Mucosa of rectum (tissue), 2 donors: ENCODE results near the gene SERINC1.
"Not testable (repeated sequence)": the region's sequence is repeated elsewhere in the genome, so short reads cannot be mapped to it uniquely, and the experiment has no call there.

Source experiments
- H3K27ac ChIP-seq, 2 donors: one replicate each; pipeline ENCODE4 v1.7.0; 2013; ENCODE audit warnings: inconsistent platforms in 2 of 2, low read depth in 2 of 2, low read length in 2 of 2
- H3K27me3 ChIP-seq, 2 donors: one replicate each; pipeline ENCODE4 v1.7.0; 2013; ENCODE audit warnings: low read length in 2 of 2; ENCODE audit not compliant: control insufficient read depth in 2 of 2, insufficient read depth in 2 of 2
- H3K36me3 ChIP-seq, 2 donors: one replicate each; pipeline ENCODE4 v1.7.0; 2013; ENCODE audit warnings: low read length in 2 of 2; ENCODE audit not compliant: control insufficient read depth in 2 of 2, insufficient read depth in 2 of 2
- H3K4me1 ChIP-seq, 2 donors: one replicate each; pipeline ENCODE4 v1.7.0; 2013; ENCODE audit warnings: low read length in 2 of 2, mild to moderate bottlenecking in 1 of 2; ENCODE audit not compliant: control insufficient read depth in 2 of 2, insufficient read depth in 2 of 2
- H3K4me3 ChIP-seq, 2 donors: one replicate each; pipeline ENCODE4 v1.7.0; 2013; ENCODE audit warnings: low read length in 2 of 2
- H3K9ac ChIP-seq, 2 donors: one replicate each; pipeline ENCODE4 v1.7.0; 2013; ENCODE audit warnings: low read length in 2 of 2, low read depth in 1 of 2, mild to moderate bottlenecking in 1 of 2
- H3K9me3 ChIP-seq, 2 donors: one replicate each; pipeline ENCODE4 v1.7.0; 2013; ENCODE audit warnings: low read length in 2 of 2; ENCODE audit not compliant: control insufficient read depth in 2 of 2
- donor health status: healthy.
- donor health status: Normal muscosa, but diverticular disease.

Gene SERINC1

DNA sequence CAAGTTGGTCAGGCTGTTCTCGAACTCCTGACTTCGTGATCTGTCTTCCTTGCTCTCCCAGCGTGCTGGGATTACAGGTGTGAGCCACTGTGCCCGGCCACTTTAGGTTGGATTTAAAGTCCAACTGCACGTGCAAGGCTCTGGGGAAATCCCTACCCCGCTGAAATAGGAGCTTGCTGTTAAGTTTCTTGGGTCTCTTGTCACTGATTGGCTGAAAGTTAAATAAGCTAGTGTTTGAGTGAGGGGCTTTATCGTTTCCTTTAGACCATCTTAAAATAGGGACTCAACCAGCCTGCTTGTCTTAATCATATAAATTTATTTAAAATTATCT is 11.1 kb upstream of the SERINC1 start:
- no peaks in the 10 kb centered on the region for H3K9me3 ChIP-seq
- H3K4me3 ChIP-seq = no peak overlapping the region
- no peaks in the 10 kb centered on the region for H3K36me3 ChIP-seq
- no peak overlapping the region for H3K27ac ChIP-seq
- H3K4me1 ChIP-seq = no peaks in the 10 kb centered on the region
- no peaks in the 10 kb centered on the region for H3K27me3 ChIP-seq
- H3K9ac ChIP-seq = no peak overlapping the region

DNA sequence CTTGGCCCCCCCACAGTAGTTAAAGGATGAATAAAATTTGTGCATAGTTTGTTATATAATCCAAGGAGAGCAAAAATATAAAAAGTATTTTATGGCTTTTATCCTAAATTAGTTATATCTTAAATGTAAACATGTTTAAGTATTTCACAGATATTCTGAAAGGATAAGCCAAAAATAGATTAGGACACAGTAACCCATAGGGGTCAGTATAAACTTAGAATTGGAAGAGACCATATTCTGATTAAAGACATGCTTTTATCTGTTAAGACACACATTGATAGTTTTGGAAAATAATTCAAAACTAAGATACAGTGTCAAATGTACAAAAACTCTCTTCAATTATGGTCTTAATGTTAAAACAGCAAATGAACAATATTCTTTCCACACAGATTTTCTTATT is 4.5 kb upstream of the SERINC1 start:
- Histone ChIP-seq H3K4me1 (no peaks in the 10 kb centered on the region), H3K27ac (no peak overlapping the region), H3K9me3 (no peaks in the 10 kb centered on the region), H3K36me3 (no peaks in the 10 kb centered on the region), H3K9ac (no peak overlapping the region), H3K4me3 (no peak overlapping the region), H3K27me3 (no peaks in the 10 kb centered on the region)

DNA sequence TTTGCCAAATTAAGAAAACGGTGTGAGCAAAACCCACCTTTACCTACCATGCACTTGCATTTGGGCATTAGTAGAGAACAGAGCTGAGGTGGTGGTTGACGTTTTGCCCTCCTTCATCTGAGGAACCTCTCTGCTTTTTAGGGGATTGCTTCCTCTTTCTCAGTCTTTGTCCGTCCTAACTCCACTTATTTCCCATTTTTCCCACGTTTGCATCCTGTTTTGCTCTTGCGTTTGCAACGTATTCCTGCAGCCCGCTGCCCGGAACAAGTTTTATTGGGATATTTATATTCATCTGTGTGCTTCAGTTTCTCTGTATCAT is 374 bp upstream of the SERINC1 start:
- Histone ChIP-seq H3K9ac (peak overlapping the region; percentile 97 to 99), H3K27me3 (no peaks in the 10 kb centered on the region), H3K9me3 (no peaks in the 10 kb centered on the region), H3K4me3 (peak overlapping the region; percentile 100), H3K4me1 (peaks cover 0 to 7% of the 10 kb centered on the region in 2 donors), H3K27ac (peak overlapping the region; percentile 97 to 98), H3K36me3 (no peaks in the 10 kb centered on the region)

DNA sequence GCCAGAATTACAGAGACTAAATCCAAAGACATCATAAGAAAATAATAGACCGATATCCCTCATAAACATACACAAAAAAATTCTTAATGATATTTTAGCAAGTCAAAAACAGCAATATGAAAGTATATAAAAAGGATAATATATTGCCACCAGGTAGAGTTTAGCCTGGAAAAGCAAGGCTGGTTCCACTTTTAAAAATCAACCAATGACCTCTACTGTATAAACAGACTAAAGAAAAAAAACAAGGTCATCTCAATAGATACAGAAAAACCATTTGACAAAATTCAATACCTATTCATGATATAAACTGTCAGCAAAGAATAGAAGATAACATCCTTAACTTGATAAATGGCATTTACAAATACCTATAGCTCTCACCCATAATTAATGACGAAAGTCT is 9.7 kb downstream of the SERINC1 start:
- no peak overlapping the region for H3K4me3 ChIP-seq

DNA sequence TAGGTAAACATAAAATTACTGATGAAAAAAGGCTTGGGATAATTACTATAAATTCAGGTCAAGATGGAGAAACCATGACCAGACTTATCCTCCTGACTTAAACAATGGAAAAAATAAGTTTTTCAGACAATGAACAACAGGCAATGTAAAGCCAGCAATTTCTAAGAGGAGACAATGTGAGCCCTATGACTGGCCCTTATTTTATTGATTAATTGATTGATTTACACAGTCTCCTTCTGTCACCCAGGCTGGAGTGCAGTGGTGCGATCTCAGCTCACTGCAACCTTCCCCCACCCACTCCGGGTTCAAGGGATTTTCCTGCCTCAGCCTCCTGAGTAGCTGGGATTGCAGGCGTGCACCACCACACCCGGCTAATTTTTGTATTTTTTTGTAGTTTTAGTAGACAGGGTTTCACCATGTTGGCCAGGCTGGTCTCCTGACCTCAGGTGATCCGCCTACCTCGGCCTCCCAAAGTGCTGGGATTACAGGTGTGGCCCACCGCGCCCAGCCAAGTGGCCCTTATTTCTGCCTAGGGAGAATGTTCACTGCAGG is 11.7 kb downstream of the SERINC1 start:
- H3K27ac ChIP-seq, H3K27me3 ChIP-seq, H3K4me3 ChIP-seq, H3K9ac ChIP-seq, H3K4me1 ChIP-seq, H3K9me3 ChIP-seq: not testable (repeated sequence)
- H3K36me3 ChIP-seq = peaks cover 23% of the 10 kb centered on the region in 2 donors

More for the DNA sequence above, 9.7 kb downstream of the SERINC1 start:
- peaks cover 11 to 15% of the 10 kb centered on the region in 2 donors for H3K36me3 ChIP-seq
- H3K27me3 ChIP-seq = no peaks in the 10 kb centered on the region
- H3K4me1 ChIP-seq = peaks cover 0 to 10% of the 10 kb centered on the region in 2 donors
- no peaks in the 10 kb centered on the region for H3K9me3 ChIP-seq
- no peak overlapping the region for H3K27ac ChIP-seq
- no peak overlapping the region for H3K9ac ChIP-seq

DNA sequence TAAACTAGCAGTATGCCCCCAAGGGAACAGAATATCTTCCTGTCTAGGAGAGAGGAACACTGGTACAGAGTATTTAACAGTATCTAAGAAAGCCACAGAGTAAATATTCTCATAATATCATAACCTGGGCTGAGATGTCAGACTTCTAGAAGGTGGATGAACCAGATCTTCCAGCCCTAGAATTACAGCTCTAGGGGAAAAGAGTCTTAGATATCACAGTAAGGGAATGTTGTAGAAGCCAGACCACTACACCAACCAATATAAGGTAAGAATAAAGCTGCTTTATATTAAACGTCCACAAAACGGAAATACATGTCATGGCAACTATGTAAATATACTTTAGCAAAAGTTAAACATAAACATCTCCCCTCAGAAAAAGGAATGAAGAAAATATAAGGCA is 12.4 kb downstream of the SERINC1 start:
- Histone ChIP-seq H3K4me1 (peaks cover 0 to 10% of the 10 kb centered on the region in 2 donors), H3K9me3 (no peaks in the 10 kb centered on the region), H3K9ac (no peak overlapping the region), H3K36me3 (peaks cover 27 to 30% of the 10 kb centered on the region in 2 donors), H3K27me3 (no peaks in the 10 kb centered on the region), H3K27ac (no peak overlapping the region), H3K4me3 (no peak overlapping the region)

DNA sequence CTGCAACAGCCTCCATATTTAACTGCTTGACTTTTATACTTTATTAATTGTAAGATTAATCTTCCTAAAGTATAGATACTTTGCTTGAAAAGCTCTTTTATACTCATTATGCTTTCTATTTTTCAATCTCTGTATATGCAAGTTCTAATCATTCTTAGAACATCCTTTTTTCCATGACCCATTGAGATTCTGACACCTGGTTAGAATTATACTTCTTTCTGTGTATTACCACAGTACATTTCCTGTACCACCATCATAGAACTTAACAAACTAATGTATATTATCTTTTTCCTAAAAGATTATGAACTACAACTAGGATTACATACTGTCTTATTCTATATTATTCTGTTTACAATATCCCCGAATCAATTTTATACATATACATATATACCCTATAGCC is 13.5 kb downstream of the SERINC1 start:
- Histone ChIP-seq H3K36me3 (peaks cover 36 to 40% of the 10 kb centered on the region in 2 donors), H3K27me3 (no peaks in the 10 kb centered on the region), H3K4me1 (peaks cover 0 to 10% of the 10 kb centered on the region in 2 donors), H3K9ac (no peak overlapping the region), H3K4me3 (peak overlapping the region in 1 of 2 donors; percentile 28), H3K27ac (no peak overlapping the region), H3K9me3 (no peaks in the 10 kb centered on the region)

DNA sequence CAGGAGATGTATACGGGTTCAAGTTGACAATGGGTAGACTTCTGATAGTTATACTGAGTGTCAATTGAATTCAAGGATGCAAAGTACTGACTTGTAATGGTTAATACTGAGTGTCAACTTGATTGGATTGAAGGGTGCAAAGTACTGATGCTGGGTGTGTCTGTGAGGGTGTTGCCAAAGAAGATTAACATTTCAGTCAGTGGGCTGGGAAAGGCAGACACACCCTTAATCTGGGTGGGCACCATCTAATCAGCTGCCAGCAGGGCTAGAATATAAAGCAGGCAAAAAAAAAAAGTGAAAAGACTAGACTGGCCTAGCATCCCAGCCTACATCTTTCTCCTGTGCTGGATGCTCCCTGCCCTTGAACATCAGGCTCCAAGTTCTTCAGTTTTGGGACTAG is 16.5 kb downstream of the SERINC1 start:
- H3K9me3 ChIP-seq, H3K27ac ChIP-seq, H3K27me3 ChIP-seq, H3K4me1 ChIP-seq, H3K4me3 ChIP-seq, H3K9ac ChIP-seq: not testable (repeated sequence)
- H3K36me3 ChIP-seq = peaks cover 58 to 65% of the 10 kb centered on the region in 2 donors

DNA sequence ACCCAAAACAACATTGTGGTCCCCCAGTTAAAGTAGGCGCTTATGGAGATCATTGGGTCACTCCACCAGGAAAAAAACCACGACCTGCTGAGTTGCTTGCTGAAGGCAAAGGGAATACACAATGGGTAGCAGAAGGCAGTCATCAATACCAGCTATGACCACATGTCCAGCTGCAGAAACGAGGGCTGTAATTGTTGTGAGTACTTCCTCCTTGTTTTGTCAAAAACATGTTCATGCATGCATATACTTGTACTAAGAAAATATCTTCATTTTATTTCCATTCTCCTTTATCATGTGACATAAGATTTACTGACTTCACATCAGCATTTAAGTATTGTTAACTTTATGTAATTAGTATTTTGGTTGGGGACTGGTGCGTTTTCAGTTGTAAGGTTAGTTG is 16.9 kb downstream of the SERINC1 start:
- Histone ChIP-seq H3K4me1 (peaks cover 0 to 8% of the 10 kb centered on the region in 2 donors), H3K4me3 (no peak overlapping the region), H3K27me3 (no peaks in the 10 kb centered on the region), H3K36me3 (peaks cover 61 to 68% of the 10 kb centered on the region in 2 donors), H3K27ac (no peak overlapping the region), H3K9ac (no peak overlapping the region), H3K9me3 (no peaks in the 10 kb centered on the region)

DNA sequence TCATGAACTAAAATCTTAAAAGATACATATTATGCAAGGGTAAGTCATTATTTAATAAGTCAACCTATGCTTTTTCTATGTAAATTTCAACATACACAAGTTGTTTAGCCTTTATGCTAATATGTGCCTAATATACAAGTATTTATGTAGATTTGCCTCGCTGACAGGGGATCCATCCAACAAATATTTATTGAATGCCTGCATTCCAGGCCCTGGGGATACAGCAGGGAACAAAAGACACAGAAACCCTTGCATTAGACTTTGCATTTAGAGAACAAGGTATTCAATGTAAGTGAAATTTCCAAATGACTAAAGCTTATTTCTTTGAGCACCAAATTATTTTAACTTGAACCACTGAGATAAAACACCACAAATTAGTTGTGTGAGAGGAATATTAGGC is 19.1 kb downstream of the SERINC1 start:
- H3K9ac ChIP-seq = no peak overlapping the region
- H3K36me3 ChIP-seq = peaks cover 67 to 70% of the 10 kb centered on the region in 2 donors
- H3K4me1 ChIP-seq = no peaks in the 10 kb centered on the region
- H3K27ac ChIP-seq = no peak overlapping the region
- no peaks in the 10 kb centered on the region for H3K9me3 ChIP-seq
- no peak overlapping the region for H3K4me3 ChIP-seq
- H3K27me3 ChIP-seq = no peaks in the 10 kb centered on the region

DNA sequence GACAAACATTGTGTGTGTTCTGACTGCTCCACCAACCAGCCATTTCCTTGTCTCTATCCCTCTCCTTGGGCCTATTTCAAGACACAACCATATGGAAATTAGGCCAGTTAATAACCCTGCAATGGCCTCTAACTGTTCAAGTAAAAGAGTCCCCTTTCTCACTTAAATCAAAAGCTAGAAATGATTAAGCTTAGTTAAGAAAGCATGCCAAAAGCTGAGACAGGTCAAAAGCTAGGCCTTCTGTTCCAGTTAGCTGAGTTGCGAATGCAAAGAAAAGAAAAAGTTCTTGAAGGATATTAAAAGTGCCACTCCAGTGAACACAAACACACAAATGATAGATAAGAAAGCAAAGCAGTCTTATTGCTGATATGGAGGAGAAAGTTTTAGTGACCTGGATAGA is 22.5 kb downstream of the SERINC1 start:
- peaks cover 61 to 74% of the 10 kb centered on the region in 2 donors for H3K36me3 ChIP-seq

More for the DNA sequence above, 22.5 kb downstream of the SERINC1 start:
- H3K4me1 ChIP-seq = no peaks in the 10 kb centered on the region
- no peak overlapping the region for H3K27ac ChIP-seq
- no peaks in the 10 kb centered on the region for H3K9me3 ChIP-seq
- no peaks in the 10 kb centered on the region for H3K27me3 ChIP-seq
- H3K9ac ChIP-seq = no peak overlapping the region
- H3K4me3 ChIP-seq = no peak overlapping the region
